ENCODE results near the gene CASZ1.

CASZ1 gene

GRCh38 chr1:10667861-10668761 lies 128.3 kb downstream of the CASZ1 start:
- no peak for DNase-seq

- DNase-seq: no peak
Measured at GRCh38 chr1:10665930-10666850, 130.3 kb downstream of the CASZ1 start.

GRCh38 chr1:10665226-10665625 lies 131.2 kb downstream of the CASZ1 start:
- DNase-seq: no peak

- no peak for DNase-seq
Measured at GRCh38 chr1:10664251-10664650, 132.2 kb downstream of the CASZ1 start.

GRCh38 chr1:10663678-10664035 lies 132.8 kb downstream of the CASZ1 start:
- no peak for DNase-seq

- no peak for DNase-seq
Measured at GRCh38 chr1:10662824-10663677, 133.4 kb downstream of the CASZ1 start.

GRCh38 chr1:10662090-10662688 lies 134.3 kb downstream of the CASZ1 start:
- no peak for DNase-seq

GRCh38 chr1:10661453-10661852 lies 135.0 kb downstream of the CASZ1 start:
- no peak for DNase-seq

GRCh38 chr1:10659646-10660540 lies 136.6 kb downstream of the CASZ1 start:
- no peak for DNase-seq

- no peak for DNase-seq
Measured at GRCh38 chr1:10659218-10659617, 137.2 kb downstream of the CASZ1 start.

- DNase-seq: no peak
Measured at GRCh38 chr1:10658396-10659066, 137.9 kb downstream of the CASZ1 start.

- no peak for DNase-seq
Measured at GRCh38 chr1:10657088-10657847, 139.2 kb downstream of the CASZ1 start.

GRCh38 chr1:10656431-10656830 lies 140.0 kb downstream of the CASZ1 start:
- DNase-seq: no peak

GRCh38 chr1:10655002-10655401 lies 141.4 kb downstream of the CASZ1 start:
- no peak for DNase-seq

GRCh38 chr1:10653370-10654125 lies 142.9 kb downstream of the CASZ1 start:
- DNase-seq: no peak

GRCh38 chr1:10652626-10653025 lies 143.8 kb downstream of the CASZ1 start:
- no peak for DNase-seq

GRCh38 chr1:10651793-10652192 lies 144.7 kb downstream of the CASZ1 start:
- DNase-seq: no peak

- DNase-seq: no peak
Measured at GRCh38 chr1:10651389-10651766, 145.1 kb downstream of the CASZ1 start.
